Measurements from ENCODE around the gene SCUBE1. TPM values are rescaled to one million over a fixed set of nuclear protein-coding genes. Genes with fewer than 3 reads are reported as not detected.

Gene SCUBE1
- total and polyA plus RNA-seq, 2 experiments from 2014 or later: 0.81 to 3.2 TPM

- H3K27me3 ChIP-seq (ENCODE audit: insufficient read depth): no peaks in the 10 kb centered on the region
- H3K27ac Mint-ChIP-seq: no peak overlapping the region
Observed at GRCh38 chr22:43231724-43232034, 111.5 kb downstream of the SCUBE1 start.

More at GRCh38 chr22:43231724-43232034, 111.5 kb downstream of the SCUBE1 start:
- Histone ChIP-seq H2AFZ (peak overlapping the region; percentile 47; the same call in 1 of the 2 replicates), H3K79me2 (replicated peaks; ENCODE audit: insufficient read depth) (no peaks in the 10 kb centered on the region), H3K4me2 (peak overlapping the region; percentile 73; the same call in 1 of the 2 replicates), H3K27ac (ENCODE audit: low read depth) (no peak overlapping the region), H3K4me1 (ENCODE audit: insufficient read depth) (no peaks in the 10 kb centered on the region; the same call in 1 of the 2 replicates), H3K4me3 (no peak overlapping the region), H3K36me3 (ENCODE audit: insufficient read depth) (no peaks in the 10 kb centered on the region), H3K9me2 (ENCODE audit: insufficient read depth) (no peaks in the 10 kb centered on the region), H4K20me1 (replicated peaks; ENCODE audit: insufficient read depth) (no peaks in the 10 kb centered on the region), H3F3A (replicated peaks; ENCODE audit: low read depth) (no peaks in the 10 kb centered on the region)
- peaks cover 25% of the 10 kb centered on the region for H3K4me1 Mint-ChIP-seq
- H3K9me3 Mint-ChIP-seq: no peaks in the 10 kb centered on the region
- TF ChIP-seq CTCF (conservative IDR thresholded peaks at IDR 0.05; ENCODE audit: low read depth in 2 of 2) (no peak), JUNB (IDR thresholded peaks at IDR 0.05; ENCODE audit: unreplicated experiment) (no peak), ETS1 (IDR thresholded peaks at IDR 0.05) (no peak), EZH2phosphoT487 (IDR thresholded peaks at IDR 0.05; ENCODE audit: unreplicated experiment) (no peak), NANOG (IDR thresholded peaks at IDR 0.05; ENCODE audit: borderline replicate concordance) (no peak), ZNF331 (CRISPR knock-in tag; IDR thresholded peaks at IDR 0.05; ENCODE audit: low read depth) (no peak), STAT1 (IDR thresholded peaks at IDR 0.05; ENCODE audit: unreplicated experiment) (no peak), POLR2AphosphoS5 (IDR thresholded peaks at IDR 0.05; ENCODE audit: low read depth) (no peak), ZNF114 (CRISPR knock-in tag; IDR thresholded peaks at IDR 0.05) (no peak), EZH2 (IDR thresholded peaks at IDR 0.05; ENCODE audit: low read depth, unreplicated experiment) (no peak), REST (IDR thresholded peaks at IDR 0.05; ENCODE audit: unreplicated experiment) (no peak), ZNF462 (CRISPR knock-in tag; IDR thresholded peaks at IDR 0.05) (no peak)
- peaks cover 14% of the 10 kb centered on the region for H3K27me3 Mint-ChIP-seq (ENCODE audit: insufficient read depth, low read depth, poor library complexity)
- ATAC-seq (no peak), DNase-seq (ENCODE audit: low spot score) (no peak)
- no peaks in the 10 kb centered on the region for H3K36me3 Mint-ChIP-seq (ENCODE audit: low read depth)
- H3K4me3 Mint-ChIP-seq: no peak overlapping the region
